ENCODE measurements around the gene MRPS25. TPM values are rescaled to one million over a fixed set of nuclear protein-coding genes. Genes with fewer than 3 reads are reported as not detected.

The MRPS25 gene
- total and polyA plus RNA-seq, 2 experiments from 2014 or later, result 47.9 to 75.0 TPM

DNA sequence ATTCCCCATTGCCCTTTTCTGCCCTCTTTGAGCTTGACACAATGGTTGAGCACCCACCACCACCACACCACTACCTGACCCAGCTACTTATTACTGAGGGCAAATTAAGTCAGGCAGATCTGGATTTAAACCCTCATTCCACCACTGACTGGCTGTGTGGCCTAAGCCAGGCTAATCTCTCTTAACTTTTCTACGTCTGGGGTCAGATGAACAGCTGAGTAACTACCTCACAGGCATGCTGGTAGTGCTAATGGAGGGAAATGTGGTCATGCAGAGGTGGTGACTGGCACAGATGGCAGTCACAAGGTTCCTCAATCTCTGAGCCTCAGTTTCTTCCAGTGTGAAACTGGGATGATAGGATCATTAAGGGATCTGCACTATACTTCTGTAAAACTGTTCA, 4.3 kb upstream of the MRPS25 start:
- H4K20me1 ChIP-seq (replicated peaks; ENCODE audit: insufficient read depth), result 0 out of 2 replicates have a peak, but pooled peaks cover 3% of the 10 kb centered on the region
- no peaks in the 10 kb centered on the region for H3K36me3 ChIP-seq (ENCODE audit: insufficient read depth)
- no peak overlapping the region for H3K4me2 ChIP-seq
- H3K27ac ChIP-seq (ENCODE audit: low read depth), result no peak overlapping the region
- H3K4me1 Mint-ChIP-seq, result peaks cover 2% of the 10 kb centered on the region; the same call in 1 of the 3 replicates
- no peak overlapping the region for H3K4me3 Mint-ChIP-seq
- H3K9me2 ChIP-seq (ENCODE audit: insufficient read depth), result no peaks in the 10 kb centered on the region
- no peaks in the 10 kb centered on the region for H3K9me3 Mint-ChIP-seq
- H3K36me3 Mint-ChIP-seq (ENCODE audit: low read depth), result peaks cover 5% of the 10 kb centered on the region; the same call in 2 of the 3 replicates
- no peaks in the 10 kb centered on the region for H3F3A ChIP-seq (replicated peaks; ENCODE audit: low read depth)
- ATAC-seq (no peak), DNase-seq (ENCODE audit: low spot score) (no peak)
- no peak overlapping the region for H3K27ac Mint-ChIP-seq
- TF ChIP-seq, protein P1, sequence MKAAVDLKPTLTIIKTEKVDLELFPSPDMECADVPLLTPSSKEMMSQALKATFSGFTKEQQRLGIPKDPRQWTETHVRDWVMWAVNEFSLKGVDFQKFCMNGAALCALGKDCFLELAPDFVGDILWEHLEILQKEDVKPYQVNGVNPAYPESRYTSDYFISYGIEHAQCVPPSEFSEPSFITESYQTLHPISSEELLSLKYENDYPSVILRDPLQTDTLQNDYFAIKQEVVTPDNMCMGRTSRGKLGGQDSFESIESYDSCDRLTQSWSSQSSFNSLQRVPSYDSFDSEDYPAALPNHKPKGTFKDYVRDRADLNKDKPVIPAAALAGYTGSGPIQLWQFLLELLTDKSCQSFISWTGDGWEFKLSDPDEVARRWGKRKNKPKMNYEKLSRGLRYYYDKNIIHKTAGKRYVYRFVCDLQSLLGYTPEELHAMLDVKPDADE (IDR thresholded peaks at IDR 0.05), result no peak
- no peak for TF ChIP-seq JUNB (IDR thresholded peaks at IDR 0.05; ENCODE audit: unreplicated experiment)
- TF ChIP-seq, protein P2, sequence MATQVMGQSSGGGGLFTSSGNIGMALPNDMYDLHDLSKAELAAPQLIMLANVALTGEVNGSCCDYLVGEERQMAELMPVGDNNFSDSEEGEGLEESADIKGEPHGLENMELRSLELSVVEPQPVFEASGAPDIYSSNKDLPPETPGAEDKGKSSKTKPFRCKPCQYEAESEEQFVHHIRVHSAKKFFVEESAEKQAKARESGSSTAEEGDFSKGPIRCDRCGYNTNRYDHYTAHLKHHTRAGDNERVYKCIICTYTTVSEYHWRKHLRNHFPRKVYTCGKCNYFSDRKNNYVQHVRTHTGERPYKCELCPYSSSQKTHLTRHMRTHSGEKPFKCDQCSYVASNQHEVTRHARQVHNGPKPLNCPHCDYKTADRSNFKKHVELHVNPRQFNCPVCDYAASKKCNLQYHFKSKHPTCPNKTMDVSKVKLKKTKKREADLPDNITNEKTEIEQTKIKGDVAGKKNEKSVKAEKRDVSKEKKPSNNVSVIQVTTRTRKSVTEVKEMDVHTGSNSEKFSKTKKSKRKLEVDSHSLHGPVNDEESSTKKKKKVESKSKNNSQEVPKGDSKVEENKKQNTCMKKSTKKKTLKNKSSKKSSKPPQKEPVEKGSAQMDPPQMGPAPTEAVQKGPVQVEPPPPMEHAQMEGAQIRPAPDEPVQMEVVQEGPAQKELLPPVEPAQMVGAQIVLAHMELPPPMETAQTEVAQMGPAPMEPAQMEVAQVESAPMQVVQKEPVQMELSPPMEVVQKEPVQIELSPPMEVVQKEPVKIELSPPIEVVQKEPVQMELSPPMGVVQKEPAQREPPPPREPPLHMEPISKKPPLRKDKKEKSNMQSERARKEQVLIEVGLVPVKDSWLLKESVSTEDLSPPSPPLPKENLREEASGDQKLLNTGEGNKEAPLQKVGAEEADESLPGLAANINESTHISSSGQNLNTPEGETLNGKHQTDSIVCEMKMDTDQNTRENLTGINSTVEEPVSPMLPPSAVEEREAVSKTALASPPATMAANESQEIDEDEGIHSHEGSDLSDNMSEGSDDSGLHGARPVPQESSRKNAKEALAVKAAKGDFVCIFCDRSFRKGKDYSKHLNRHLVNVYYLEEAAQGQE (IDR thresholded peaks at IDR 0.05; ENCODE audit: unreplicated experiment), result no peak
- no peaks in the 10 kb centered on the region for H3K4me1 ChIP-seq (ENCODE audit: insufficient read depth)
- peaks cover 5% of the 10 kb centered on the region for H3K79me2 ChIP-seq (replicated peaks; ENCODE audit: insufficient read depth)
- peaks cover 14% of the 10 kb centered on the region for H3K27me3 Mint-ChIP-seq (ENCODE audit: insufficient read depth, low read depth, poor library complexity)
- no peaks in the 10 kb centered on the region for H3K27me3 ChIP-seq (ENCODE audit: insufficient read depth)
- H3K4me3 ChIP-seq, result no peak overlapping the region
- no peak overlapping the region for H2AFZ ChIP-seq

DNA sequence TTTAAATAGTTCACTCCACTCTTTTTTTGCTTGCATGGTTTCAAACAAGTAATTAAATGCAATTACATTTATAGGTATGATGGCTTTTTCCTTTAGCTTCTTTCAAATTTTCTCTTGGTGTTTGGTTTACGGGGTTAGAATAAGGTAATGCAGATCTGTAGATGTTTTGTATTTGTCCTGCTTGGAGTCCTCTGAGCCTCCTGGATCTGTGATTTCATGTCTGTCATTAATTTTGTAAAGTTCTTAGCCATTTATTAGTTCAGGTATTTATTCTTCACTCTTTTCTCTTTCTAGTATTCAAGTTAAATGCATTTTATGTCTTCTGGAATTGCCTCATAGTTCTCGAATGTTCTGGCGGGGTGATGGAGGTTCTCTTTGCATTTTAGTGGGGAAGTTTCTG, 1.4 kb upstream of the MRPS25 start:
- no peak overlapping the region for H3K4me3 ChIP-seq
- H3K79me2 ChIP-seq (replicated peaks; ENCODE audit: insufficient read depth), result peaks cover 22% of the 10 kb centered on the region
- H4K20me1 ChIP-seq (replicated peaks; ENCODE audit: insufficient read depth), result peaks cover 7% of the 10 kb centered on the region; the same call in 1 of the 2 replicates
- Mint-ChIP-seq H3K4me1 (peaks cover 16% of the 10 kb centered on the region), H3K9me3 (no peaks in the 10 kb centered on the region), H3K36me3 (ENCODE audit: low read depth) (peaks cover 17% of the 10 kb centered on the region; the same call in 2 of the 3 replicates), H3K27ac (no peak overlapping the region), H3K27me3 (ENCODE audit: insufficient read depth, low read depth, poor library complexity) (peaks cover 12% of the 10 kb centered on the region), H3K4me3 (0 out of 3 replicates have a peak overlapping the region, but pooled peaks have one; percentile 7)
- H3K36me3 ChIP-seq (ENCODE audit: insufficient read depth), result no peaks in the 10 kb centered on the region; the same call in 1 of the 2 replicates
- no peaks in the 10 kb centered on the region for H3K9me2 ChIP-seq (ENCODE audit: insufficient read depth)
- H3K4me1 ChIP-seq (ENCODE audit: insufficient read depth), result peaks cover 6% of the 10 kb centered on the region; the same call in 1 of the 2 replicates
- H3K27me3 ChIP-seq (ENCODE audit: insufficient read depth), result no peaks in the 10 kb centered on the region
- H3F3A ChIP-seq (replicated peaks; ENCODE audit: low read depth), result no peaks in the 10 kb centered on the region
- peak overlapping the region; percentile 92; the same call in 1 of the 2 replicates for H2AFZ ChIP-seq
- no peak overlapping the region for H3K4me2 ChIP-seq
- DNase-seq (ENCODE audit: low spot score) (no peak), ATAC-seq (no peak)
- H3K27ac ChIP-seq (ENCODE audit: low read depth), result no peak overlapping the region
- TF ChIP-seq POLR2AphosphoS5 (IDR thresholded peaks at IDR 0.05; ENCODE audit: low read depth) (no peak), NANOG (IDR thresholded peaks at IDR 0.05; ENCODE audit: borderline replicate concordance) (no peak), EZH2phosphoT487 (IDR thresholded peaks at IDR 0.05; ENCODE audit: unreplicated experiment) (no peak), JUNB (IDR thresholded peaks at IDR 0.05; ENCODE audit: unreplicated experiment) (no peak)
- TF ChIP-seq, protein P2 (IDR thresholded peaks at IDR 0.05; ENCODE audit: unreplicated experiment), result no peak

All from GM23338 (cell line).